AG10803 (cell line): ENCODE data around the gene SCAMP5.

Source experiments
- DNase-seq: peaks from one replicate; pipeline ENCODE4 v3.0.0; 2010; ENCODE audit warnings: low read depth
- H3K4me3 ChIP-seq: 2 replicates; pipeline ENCODE4 v1.5.1; 2011; ENCODE audit warnings: mild to moderate bottlenecking, low read length, control low read depth
- CTCF ChIP-seq: conservative IDR thresholded peaks from 2 replicates; pipeline ENCODE4 v1.5.1; 2011; ENCODE audit warnings: mild to moderate bottlenecking, low read length, control low read depth, inconsistent platforms

SCAMP5 gene

DNA sequence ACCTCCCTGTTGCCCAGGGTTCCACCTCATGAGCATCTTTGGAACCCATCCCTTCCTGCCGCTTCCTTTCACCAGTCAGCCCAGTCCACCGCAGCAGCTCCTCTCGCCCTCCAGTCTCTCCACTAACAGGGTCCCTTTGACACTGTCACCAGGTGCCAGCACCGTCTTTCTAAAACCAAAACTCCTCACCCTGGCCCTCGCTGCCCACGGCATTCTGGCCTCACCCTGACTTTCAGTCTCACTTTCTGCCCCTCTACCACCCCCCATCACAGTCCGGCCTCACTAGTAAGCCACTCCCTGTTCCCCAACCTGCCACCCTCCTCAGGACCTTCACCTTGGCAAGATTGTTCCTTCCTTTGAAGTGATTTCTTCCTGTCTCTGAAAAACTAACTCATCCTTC lies 32.2 kb downstream of the SCAMP5 start:
- no peak overlapping the region for H3K4me3 ChIP-seq
- TF ChIP-seq CTCF: no peak
- no peak for DNase-seq

DNA sequence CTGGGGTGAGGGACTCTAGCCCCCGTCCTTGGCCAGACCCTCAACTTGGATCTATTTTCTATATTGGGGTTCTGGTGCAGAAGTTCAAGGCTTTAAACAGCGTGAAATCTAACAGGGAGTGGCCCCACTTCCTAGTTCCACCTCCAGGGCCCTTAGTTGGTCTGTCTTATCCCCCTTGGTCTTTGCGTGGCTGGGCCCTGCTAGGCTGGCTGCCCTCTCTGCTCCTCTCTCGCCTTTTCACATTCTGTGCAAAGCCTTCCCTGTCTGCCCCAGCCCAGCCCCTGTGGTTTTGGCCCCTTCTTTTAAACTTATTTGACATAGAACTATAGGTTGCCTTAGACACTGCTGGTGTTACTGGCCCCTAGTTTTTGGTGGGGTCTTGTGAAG lies 33.6 kb downstream of the SCAMP5 start:
- no peak for DNase-seq
- no peak for TF ChIP-seq CTCF
- H3K4me3 ChIP-seq: no peak overlapping the region

- peak; percentile 89 for DNase-seq
- peak overlapping the region; percentile 46 for H3K4me3 ChIP-seq
- TF ChIP-seq CTCF: peak; percentile 90
These were observed 34.1 kb downstream of the SCAMP5 start for GRCh38 chr15:75029378-75030022.

DNA sequence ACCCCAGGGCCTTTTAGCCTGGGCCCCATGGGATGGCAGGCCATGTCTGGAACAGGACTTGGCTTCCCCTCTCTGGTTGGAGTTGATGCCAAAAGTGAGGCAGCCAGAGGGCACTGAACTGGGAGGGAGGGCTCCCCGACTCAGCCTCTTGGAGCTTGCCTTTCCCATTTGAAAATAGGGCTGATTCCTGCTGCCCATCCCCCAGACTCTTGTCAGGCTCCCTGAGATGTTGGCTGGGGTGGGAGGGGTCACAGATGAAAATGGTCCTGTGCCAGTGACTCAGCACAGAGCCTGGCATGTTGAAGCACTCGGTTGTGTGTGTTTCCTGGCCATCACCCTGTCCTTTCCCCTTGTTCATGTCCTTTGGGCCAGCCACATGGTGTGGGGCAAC lies 34.7 kb downstream of the SCAMP5 start:
- DNase-seq: peak; percentile 40
- H3K4me3 ChIP-seq: peak overlapping the region; percentile 46
- no peak for TF ChIP-seq CTCF

DNA sequence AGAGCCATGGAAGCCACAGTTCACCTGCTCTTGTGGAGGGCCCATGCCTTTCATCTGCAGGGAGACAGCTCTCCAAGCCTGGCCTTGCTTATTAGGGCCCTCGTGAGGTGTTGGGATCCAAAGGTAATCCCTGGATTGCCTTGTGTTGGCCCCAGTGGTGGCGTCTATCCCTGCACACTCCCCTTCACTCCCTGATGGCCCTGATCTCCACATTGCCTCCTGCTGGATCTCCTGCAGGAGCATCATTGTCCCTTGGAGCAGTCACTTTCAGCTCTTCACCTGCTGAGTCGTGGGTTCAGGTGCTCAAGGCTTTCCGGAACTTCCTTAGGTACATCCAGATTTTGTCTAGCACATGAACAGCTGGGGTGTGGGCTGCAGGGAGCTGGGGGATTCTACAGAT lies 35.1 kb downstream of the SCAMP5 start:
- DNase-seq: no peak
- no peak; the same call in 1 of the 2 replicates for TF ChIP-seq CTCF
- no peak overlapping the region for H3K4me3 ChIP-seq

DNA sequence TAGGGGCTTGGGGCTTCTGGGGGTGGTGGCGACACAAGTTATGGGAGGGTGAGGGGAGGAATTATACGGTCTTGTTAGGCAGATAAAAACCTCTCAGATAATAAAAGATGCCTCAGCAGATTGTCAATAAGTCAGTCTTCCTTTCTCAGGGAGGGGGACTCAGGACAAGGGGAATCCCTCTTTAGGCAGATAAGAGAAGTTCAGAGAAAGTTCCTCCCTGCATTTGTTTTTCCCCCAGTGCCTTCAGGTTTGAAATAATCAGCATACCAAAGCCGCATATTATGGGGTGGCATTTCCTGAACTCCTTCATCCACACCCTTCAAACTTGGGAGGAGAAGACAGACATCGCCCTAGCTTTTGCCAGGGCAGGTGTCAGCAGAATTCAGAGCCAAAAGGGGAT lies 36.5 kb downstream of the SCAMP5 start:
- no peak for DNase-seq
- H3K4me3 ChIP-seq: no peak overlapping the region
- no peak for TF ChIP-seq CTCF

DNA sequence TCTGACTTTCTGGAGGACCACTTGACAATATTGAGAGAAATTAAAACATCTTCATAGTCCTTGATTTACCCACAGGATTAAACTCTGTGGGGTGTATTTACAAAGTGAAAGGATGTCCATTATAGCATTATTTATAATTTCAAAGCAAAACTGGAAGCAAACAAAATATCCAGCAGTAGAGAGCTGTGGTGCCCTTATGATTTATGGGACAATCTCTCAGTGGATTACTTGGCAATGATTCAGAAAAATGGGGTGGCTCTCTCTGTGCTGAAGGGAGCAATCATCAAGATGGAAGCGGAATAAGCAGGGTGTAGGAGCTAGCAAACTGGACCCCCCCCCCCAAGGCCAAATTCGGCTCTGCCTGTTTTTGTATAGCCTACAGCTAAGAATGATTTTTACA lies 37.0 kb downstream of the SCAMP5 start:
- DNase-seq: no peak
- TF ChIP-seq CTCF: no peak
- no peak overlapping the region for H3K4me3 ChIP-seq
